ENCODE measurements around the gene PFKFB1.

The PFKFB1 gene

DNA sequence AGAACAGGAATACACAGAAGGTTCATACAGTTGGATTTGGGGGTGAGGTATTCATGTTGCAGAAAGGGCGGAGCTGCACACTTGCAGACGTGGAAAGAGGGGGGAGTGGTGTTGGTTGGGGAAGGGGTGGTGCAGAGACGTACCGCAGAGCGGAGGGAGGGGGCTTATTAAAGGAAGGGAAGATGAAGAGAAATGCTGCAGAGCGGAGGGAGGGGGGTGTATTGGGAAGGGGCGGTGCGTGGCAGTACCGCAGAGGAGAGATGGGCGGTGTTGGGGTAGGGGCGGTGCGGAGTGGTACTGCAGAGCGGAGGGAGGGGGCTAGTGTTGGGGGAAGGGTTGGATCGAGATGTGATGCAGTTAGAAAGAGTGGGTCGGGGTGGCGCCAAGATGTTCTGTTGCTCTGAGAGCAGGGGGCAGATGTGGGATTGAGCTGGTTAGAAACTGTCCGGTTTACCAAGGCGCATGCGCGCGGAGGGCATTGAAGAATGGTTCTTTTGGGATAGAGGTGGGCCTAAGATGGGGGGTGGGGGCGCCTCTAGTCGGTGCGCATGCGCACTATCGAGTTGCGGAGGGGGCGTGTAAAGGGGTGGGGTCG, 72.5 kb downstream of the PFKFB1 start:
- peak; percentile 59 for DNase-seq

- no peak for DNase-seq
These were observed 73.2 kb downstream of the PFKFB1 start, which contains the start of gene TRO for GRCh38 chrX:54920610-54921426. Gene TRO (plus strand): TSS chrX:54920824. CDS start chrX:54922247, 1,423 bp downstream.

GRCh38 chrX:54909941-54910340, 84.0 kb downstream of the PFKFB1 start:
- DNase-seq = no peak

- DNase-seq = no peak
These were observed 99.8 kb downstream of the PFKFB1 start for GRCh38 chrX:54894159-54894558.

DNA sequence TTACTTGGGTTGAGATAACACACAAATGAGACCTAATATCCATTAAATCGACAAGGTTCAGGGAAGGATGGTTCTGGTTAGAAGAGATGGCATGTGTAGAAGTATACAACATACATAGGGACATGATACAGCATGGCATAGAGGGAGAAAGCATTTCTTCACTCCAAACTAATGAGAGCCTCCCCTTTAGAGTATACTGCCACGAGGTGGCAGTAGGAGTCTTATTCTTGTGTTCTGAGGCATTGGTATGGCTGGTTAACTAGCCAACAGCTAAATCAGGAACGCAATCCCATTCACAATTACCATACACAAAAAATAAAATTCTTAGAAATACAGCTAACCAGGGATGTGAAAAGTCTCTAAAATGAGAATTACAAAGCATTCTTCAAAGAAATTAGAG, 102.4 kb downstream of the PFKFB1 start:
- no peak for DNase-seq

- DNase-seq = no peak
These were observed 108.2 kb downstream of the PFKFB1 start for GRCh38 chrX:54885740-54886139.
